WTC11 (cell line): ENCODE data around the gene DRG2. TPM values are rescaled to one million over a fixed set of nuclear protein-coding genes. Genes with fewer than 3 reads are reported as not detected.

Experiments
- ATAC-seq: fragments of 200-7000 bp; cut with Tn5 transposase; 2 replicates; pipeline ENCODE4 v1.10.0; 2021; ENCODE audit warnings: mild to moderate bottlenecking, moderate library complexity
- CTCF ChIA-PET: fragments of 300-600 bp; sonication (Branson Sonifier 250); formaldehyde crosslinking; loops from one replicate; lab custom pipeline; 2021; ENCODE audit warnings: antibody characterized with exemption; lab: Charles Lee
- POLR2A ChIA-PET: fragments of 350-600 bp; sonication (Branson Sonifier 250); formaldehyde crosslinking; loops from one replicate; lab custom pipeline; 2021; ENCODE audit warnings: antibody characterized with exemption; lab: Charles Lee
- DNase-seq: peaks from one replicate; pipeline ENCODE4 v3.0.0; 2021; ENCODE audit warnings: low spot score
- H3K27ac Mint-ChIP-seq: 2 replicates; pipeline ENCODE4 v1.8.0; 2021; ENCODE audit warnings: mixed read lengths
- H3K27me3 Mint-ChIP-seq: 2 replicates; pipeline ENCODE4 v1.8.0; 2021; ENCODE audit warnings: low read depth, mild to moderate bottlenecking, moderate library complexity, mixed read lengths
- H3K36me3 Mint-ChIP-seq: 2 replicates; pipeline ENCODE4 v1.8.0; 2021; ENCODE audit warnings: mixed read lengths
- H3K4me1 Mint-ChIP-seq: 2 replicates; pipeline ENCODE4 v1.8.0; 2022; ENCODE audit warnings: mixed read lengths
- H3K4me3 Mint-ChIP-seq: 2 replicates; pipeline ENCODE4 v1.8.0; 2021; ENCODE audit warnings: mild to moderate bottlenecking, moderate library complexity, mixed read lengths
- H3K9me3 Mint-ChIP-seq: 2 replicates; pipeline ENCODE4 v1.8.0; 2021; ENCODE audit warnings: mixed read lengths
- ARID4B ChIP-seq: sonication (generic); formaldehyde crosslinking; IDR thresholded peaks from 2 replicates; pipeline ENCODE4 v1.8.0; 2023; ENCODE audit warnings: missing genetic modification reagents, mild to moderate bottlenecking, borderline replicate concordance
- ATF1 ChIP-seq: sonication (generic); formaldehyde crosslinking; IDR thresholded peaks from 2 replicates; pipeline ENCODE4 v1.8.1; 2023; ENCODE audit warnings: mild to moderate bottlenecking, moderate library complexity, missing genetic modification reagents
- ATF6 ChIP-seq: sonication (generic); formaldehyde crosslinking; IDR thresholded peaks from 2 replicates; pipeline ENCODE4 v1.8.1; 2023; ENCODE audit warnings: mild to moderate bottlenecking, missing genetic modification reagents
- CBFB ChIP-seq: sonication (generic); formaldehyde crosslinking; IDR thresholded peaks from 2 replicates; pipeline ENCODE4 v1.8.1; 2022; ENCODE audit warnings: mild to moderate bottlenecking, low read depth, missing genetic modification reagents
- CREM ChIP-seq: sonication (generic); formaldehyde crosslinking; IDR thresholded peaks from 2 replicates; pipeline ENCODE4 v1.8.1; 2022; ENCODE audit warnings: mild to moderate bottlenecking, missing genetic modification reagents, moderate library complexity
- CTCF ChIP-seq: fragments of 200-600 bp; IDR thresholded peaks from 2 replicates; pipeline ENCODE4 v1.8.0; 2022; ENCODE audit warnings: antibody characterized with exemption
- ESRRA ChIP-seq: sonication (generic); formaldehyde crosslinking; IDR thresholded peaks from 2 replicates; pipeline ENCODE4 v1.8.1; 2022; ENCODE audit warnings: mild to moderate bottlenecking, missing genetic modification reagents, borderline replicate concordance
- ETV6 ChIP-seq: sonication (generic); formaldehyde crosslinking; IDR thresholded peaks from 2 replicates; pipeline ENCODE4 v1.8.1; 2022; ENCODE audit warnings: mild to moderate bottlenecking, missing genetic modification reagents
- FOXJ3 ChIP-seq: sonication (generic); formaldehyde crosslinking; IDR thresholded peaks from 2 replicates; pipeline ENCODE4 v1.9.0; 2021; ENCODE audit warnings: missing genetic modification reagents, mild to moderate bottlenecking, borderline replicate concordance
- FOXK1 ChIP-seq: sonication (generic); formaldehyde crosslinking; IDR thresholded peaks from 2 replicates; pipeline ENCODE4 v1.8.0; 2022; ENCODE audit warnings: mild to moderate bottlenecking, moderate library complexity, missing genetic modification reagents
- GABPB1 ChIP-seq: sonication (generic); formaldehyde crosslinking; IDR thresholded peaks from 2 replicates; pipeline ENCODE4 v1.8.1; 2023; ENCODE audit warnings: mild to moderate bottlenecking, missing genetic modification reagents
- JUN ChIP-seq: sonication (generic); formaldehyde crosslinking; IDR thresholded peaks from 2 replicates; pipeline ENCODE4 v1.8.0; 2023; ENCODE audit warnings: mild to moderate bottlenecking, missing genetic modification reagents
- MAX ChIP-seq: sonication (generic); formaldehyde crosslinking; IDR thresholded peaks from 2 replicates; pipeline ENCODE4 v1.8.0; 2022; ENCODE audit warnings: mild to moderate bottlenecking, missing genetic modification reagents
- NFYB ChIP-seq: sonication (generic); formaldehyde crosslinking; conservative IDR thresholded peaks from 2 replicates; pipeline ENCODE4 v1.8.0; 2022; ENCODE audit warnings: low read depth, missing genetic modification reagents
- RORB ChIP-seq: fragments of 250-450 bp; sonication (Bioruptor Pico); IDR thresholded peaks from 2 replicates; pipeline ENCODE4 v1.9.0; 2021; ENCODE audit warnings: mild to moderate bottlenecking
- ZMAT4 ChIP-seq: fragments of 250-450 bp; sonication (Bioruptor Pico); IDR thresholded peaks from 2 replicates; pipeline ENCODE4 v1.9.0; 2021; ENCODE audit warnings: mild to moderate bottlenecking
- ZNF219 ChIP-seq: sonication (generic); formaldehyde crosslinking; IDR thresholded peaks from 2 replicates; pipeline ENCODE4 v1.8.0; 2023; ENCODE audit warnings: missing genetic modification reagents, mild to moderate bottlenecking, borderline replicate concordance
- ZNF425 ChIP-seq: fragments of 250-450 bp; sonication (Bioruptor Pico); conservative IDR thresholded peaks from 2 replicates; pipeline ENCODE4 v1.9.0; 2021; ENCODE audit warnings: mild to moderate bottlenecking
- ZNF532 ChIP-seq: fragments of 250-450 bp; sonication (Bioruptor Pico); IDR thresholded peaks from 2 replicates; pipeline ENCODE4 v1.9.0; 2021; ENCODE audit warnings: mild to moderate bottlenecking, borderline replicate concordance
- total RNA-seq: library from RNA; stranded (reverse); gene quantifications from 3 replicates; pipeline ENCODE4 v1.2.3, GENCODE V29; 2021

The DRG2 gene
- total RNA-seq, 1 experiment from 2014 or later = 41.4 TPM

GRCh38 chr17:18142417-18142816 lies 54.7 kb downstream of the DRG2 start (continued):
- TF ChIP-seq ETV6 = no peak

- peak; percentile 79 for ATAC-seq
- H3K9me3 Mint-ChIP-seq = no peaks in the 10 kb centered on the region
- CTCF ChIA-PET = interaction anchor here (0.6 to 5.1 kb wide), 21 partner anchors 9 to 707 kb away, joined by 3 to 89 read pairs (median 5); partner anchors contain the start of gene ALKBH5
- H3K36me3 Mint-ChIP-seq = no peaks in the 10 kb centered on the region
- peaks cover 12% of the 10 kb centered on the region for H3K4me1 Mint-ChIP-seq
- POLR2A ChIA-PET = interaction anchor here (0.5 to 0.6 kb wide), 2 partner anchors 41 to 69 kb away, joined by 3 read pairs; partner anchors contain the start of gene ALKBH5
- DNase-seq = peak; percentile 63
- H3K4me3 Mint-ChIP-seq = no peak overlapping the region
- no peaks in the 10 kb centered on the region; the same call in 1 of the 2 replicates for H3K27me3 Mint-ChIP-seq
- no peak overlapping the region for H3K27ac Mint-ChIP-seq
- TF ChIP-seq ARID4B (CRISPR knock-in tag) (no peak), ATF1 (CRISPR knock-in tag) (no peak), ZNF219 (CRISPR knock-in tag) (no peak), JUN (CRISPR knock-in tag) (no peak), GABPB1 (CRISPR knock-in tag) (no peak), NFYB (CRISPR knock-in tag) (no peak), CTCF (peak; percentile 35; the same call in 1 of the 2 replicates), CBFB (CRISPR knock-in tag) (0 out of 2 replicates have a peak, but pooled peaks have one; percentile 64), ESRRA (CRISPR knock-in tag) (no peak), ATF6 (CRISPR knock-in tag) (no peak), MAX (CRISPR knock-in tag) (peak; percentile 42; the same call in 1 of the 2 replicates), FOXJ3 (CRISPR knock-in tag) (no peak), RORB (no peak), CREM (CRISPR knock-in tag) (no peak), ZMAT4 (CRISPR knock-in tag) (no peak), ZNF425 (no peak), FOXK1 (no peak), ZNF532 (CRISPR knock-in tag) (no peak)
These were observed 55.5 kb downstream of the DRG2 start for GRCh38 chr17:18143044-18143936.
